ENCODE measurements around the gene DHX9. TPM values are rescaled to one million over a fixed set of nuclear protein-coding genes. Genes with fewer than 3 reads are reported as not detected.

DHX9 gene
- total RNA-seq, 1 experiment from 2014 or later = 263 TPM

DNA sequence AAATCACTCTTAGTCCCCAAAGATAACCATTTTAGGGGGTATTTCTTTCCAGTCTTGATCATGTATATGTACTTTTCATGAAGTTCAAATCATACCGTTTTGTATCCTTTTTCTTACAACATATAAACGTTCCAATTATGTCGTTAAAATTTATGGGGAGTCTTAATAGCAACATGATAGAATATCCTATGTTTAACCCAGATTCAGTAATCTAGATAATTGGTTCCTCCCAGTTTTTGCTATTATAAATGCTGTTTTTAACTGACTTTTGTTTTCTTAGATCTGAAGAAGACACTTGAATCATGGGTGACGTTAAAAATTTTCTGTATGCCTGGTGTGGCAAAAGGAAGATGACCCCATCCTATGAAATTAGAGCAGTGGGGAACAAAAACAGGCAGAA is 3.1 kb downstream of the DHX9 start:
- H3K27ac Mint-ChIP-seq (ENCODE audit: unreplicated experiment) = peak overlapping the region; percentile 35
- no TSS peak for BruUV-seq (replicated peaks)
- peaks cover 23% of the 10 kb centered on the region for H3K4me1 Mint-ChIP-seq (ENCODE audit: low read depth, unreplicated experiment)

DNA sequence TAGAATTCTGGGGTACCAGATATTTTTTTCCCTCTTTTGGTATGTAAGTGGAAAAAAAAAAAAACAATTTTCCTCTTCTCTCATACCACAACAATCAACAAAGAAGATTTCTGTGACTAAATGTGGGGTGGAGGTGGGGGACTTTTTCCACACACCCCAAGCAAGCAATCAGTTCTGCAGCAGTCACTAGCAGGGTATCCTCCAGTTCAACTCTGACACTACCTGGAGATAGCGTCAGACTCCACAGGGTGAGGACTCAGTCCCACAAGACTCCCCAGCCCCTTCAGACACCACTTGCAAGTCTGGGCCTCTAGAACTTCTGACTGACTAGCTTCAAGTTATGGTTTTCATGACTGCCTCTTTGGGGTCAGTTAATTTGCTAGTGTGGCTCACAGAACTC is 6.2 kb downstream of the DHX9 start:
- H3K4me1 Mint-ChIP-seq (ENCODE audit: low read depth, unreplicated experiment) = peaks cover 34% of the 10 kb centered on the region
- H3K9me3 Mint-ChIP-seq (ENCODE audit: low read depth, unreplicated experiment) = no peaks in the 10 kb centered on the region
- BruUV-seq (replicated peaks) = no TSS peak
- intact Hi-C loops (cut with micrococcal nuclease; ENCODE audit: unreplicated experiment) = loop anchor here (10.0 kb wide), 1 partner anchor 199 kb away; no protein-coding TSS in a partner anchor
- DNase-seq = no peak
- H3K27me3 Mint-ChIP-seq (ENCODE audit: unreplicated experiment) = no peaks in the 10 kb centered on the region
- H3K27ac Mint-ChIP-seq (ENCODE audit: unreplicated experiment) = no peak overlapping the region
- H3K36me3 Mint-ChIP-seq (ENCODE audit: insufficient read depth, unreplicated experiment) = peaks cover 98% of the 10 kb centered on the region
- H3K4me3 Mint-ChIP-seq (ENCODE audit: low read depth, unreplicated experiment) = no peak overlapping the region
- CTCF ChIA-PET = no interaction called here
- TF ChIP-seq, protein P1, sequence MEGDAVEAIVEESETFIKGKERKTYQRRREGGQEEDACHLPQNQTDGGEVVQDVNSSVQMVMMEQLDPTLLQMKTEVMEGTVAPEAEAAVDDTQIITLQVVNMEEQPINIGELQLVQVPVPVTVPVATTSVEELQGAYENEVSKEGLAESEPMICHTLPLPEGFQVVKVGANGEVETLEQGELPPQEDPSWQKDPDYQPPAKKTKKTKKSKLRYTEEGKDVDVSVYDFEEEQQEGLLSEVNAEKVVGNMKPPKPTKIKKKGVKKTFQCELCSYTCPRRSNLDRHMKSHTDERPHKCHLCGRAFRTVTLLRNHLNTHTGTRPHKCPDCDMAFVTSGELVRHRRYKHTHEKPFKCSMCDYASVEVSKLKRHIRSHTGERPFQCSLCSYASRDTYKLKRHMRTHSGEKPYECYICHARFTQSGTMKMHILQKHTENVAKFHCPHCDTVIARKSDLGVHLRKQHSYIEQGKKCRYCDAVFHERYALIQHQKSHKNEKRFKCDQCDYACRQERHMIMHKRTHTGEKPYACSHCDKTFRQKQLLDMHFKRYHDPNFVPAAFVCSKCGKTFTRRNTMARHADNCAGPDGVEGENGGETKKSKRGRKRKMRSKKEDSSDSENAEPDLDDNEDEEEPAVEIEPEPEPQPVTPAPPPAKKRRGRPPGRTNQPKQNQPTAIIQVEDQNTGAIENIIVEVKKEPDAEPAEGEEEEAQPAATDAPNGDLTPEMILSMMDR (IDR thresholded peaks at IDR 0.05; ENCODE audit: unreplicated experiment) = no peak

More for the DNA sequence above, 3.1 kb downstream of the DHX9 start:
- Mint-ChIP-seq H3K9me3 (ENCODE audit: low read depth, unreplicated experiment) (no peaks in the 10 kb centered on the region), H3K36me3 (ENCODE audit: insufficient read depth, unreplicated experiment) (peaks cover 85% of the 10 kb centered on the region), H3K27me3 (ENCODE audit: unreplicated experiment) (no peaks in the 10 kb centered on the region), H3K4me3 (ENCODE audit: low read depth, unreplicated experiment) (peak overlapping the region; percentile 90)
- intact Hi-C loops (cut with micrococcal nuclease; ENCODE audit: unreplicated experiment) = loop anchor here (10.0 kb wide), 1 partner anchor 203 kb away; no protein-coding TSS in a partner anchor
- CTCF ChIA-PET = no interaction called here
- no peak for DNase-seq
- TF ChIP-seq, protein P1 (IDR thresholded peaks at IDR 0.05; ENCODE audit: unreplicated experiment) = no peak

DNA sequence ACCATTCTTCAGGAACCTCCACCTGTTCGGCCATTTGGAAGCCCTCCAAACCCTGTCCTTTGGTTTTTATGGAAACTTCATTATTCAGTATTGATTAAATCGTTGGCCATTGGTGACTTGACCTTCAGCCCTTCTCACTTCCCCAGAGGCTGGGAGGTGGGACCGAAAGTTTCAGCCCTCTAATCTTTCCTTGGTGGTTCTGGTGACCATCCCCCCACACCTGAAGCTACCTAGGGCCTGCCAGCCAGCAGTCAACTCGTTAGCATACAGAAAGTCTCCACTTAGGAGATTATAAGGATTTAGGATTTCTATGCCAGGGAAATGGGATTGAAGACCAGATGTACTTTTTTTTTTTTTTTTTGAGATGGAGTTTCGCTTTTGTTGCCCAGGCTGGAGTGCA is 6.7 kb downstream of the DHX9 start:
- Mint-ChIP-seq H3K4me3 (ENCODE audit: low read depth, unreplicated experiment) (no peak overlapping the region), H3K27me3 (ENCODE audit: unreplicated experiment) (no peaks in the 10 kb centered on the region), H3K27ac (ENCODE audit: unreplicated experiment) (no peak overlapping the region), H3K9me3 (ENCODE audit: low read depth, unreplicated experiment) (no peaks in the 10 kb centered on the region), H3K4me1 (ENCODE audit: low read depth, unreplicated experiment) (peaks cover 34% of the 10 kb centered on the region), H3K36me3 (ENCODE audit: insufficient read depth, unreplicated experiment) (peaks cover 98% of the 10 kb centered on the region)
- BruUV-seq (replicated peaks) = no TSS peak
- TF ChIP-seq, protein P1 (IDR thresholded peaks at IDR 0.05; ENCODE audit: unreplicated experiment) = no peak
- CTCF ChIA-PET = no interaction called here
- DNase-seq = no peak
- intact Hi-C loops (cut with micrococcal nuclease; ENCODE audit: unreplicated experiment) = loop anchor here (10.0 kb wide), 1 partner anchor 199 kb away; no protein-coding TSS in a partner anchor

DNA sequence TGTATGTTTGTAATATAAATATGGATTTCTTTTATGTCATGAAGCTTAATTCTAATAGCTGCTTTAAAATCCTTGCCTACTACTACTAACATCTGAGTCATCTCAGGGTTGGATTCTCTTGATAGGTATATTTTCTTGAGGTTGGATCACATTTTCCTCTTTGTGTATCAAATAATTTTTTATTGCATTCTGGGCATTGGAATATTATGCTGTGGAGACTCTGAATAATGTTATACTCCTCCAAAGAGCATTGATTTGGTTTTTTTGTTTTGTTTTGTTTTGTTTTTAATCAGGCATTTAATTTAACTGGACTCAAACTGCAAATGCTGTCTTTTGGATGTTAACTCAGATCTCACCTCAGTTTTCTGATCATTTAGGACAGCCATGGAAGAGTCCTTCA is 8.0 kb downstream of the DHX9 start:
- DNase-seq = no peak
- Mint-ChIP-seq H3K36me3 (ENCODE audit: insufficient read depth, unreplicated experiment) (peaks cover 98% of the 10 kb centered on the region), H3K9me3 (ENCODE audit: low read depth, unreplicated experiment) (no peaks in the 10 kb centered on the region), H3K4me3 (ENCODE audit: low read depth, unreplicated experiment) (no peak overlapping the region), H3K4me1 (ENCODE audit: low read depth, unreplicated experiment) (peaks cover 31% of the 10 kb centered on the region), H3K27me3 (ENCODE audit: unreplicated experiment) (no peaks in the 10 kb centered on the region), H3K27ac (ENCODE audit: unreplicated experiment) (peak overlapping the region; percentile 23)
- TF ChIP-seq, protein P1 (IDR thresholded peaks at IDR 0.05; ENCODE audit: unreplicated experiment) = no peak
- CTCF ChIA-PET = interaction anchor here (0.8 kb wide), 1 partner anchor 10 kb away, joined by 3 read pairs; no protein-coding TSS in a partner anchor
- BruUV-seq (replicated peaks) = no TSS peak
- intact Hi-C loops (cut with micrococcal nuclease; ENCODE audit: unreplicated experiment) = loop anchor here (10.0 kb wide), 1 partner anchor 198 kb away; no protein-coding TSS in a partner anchor
